HepG2 (cell line): ENCODE data around the gene REM2. TPM values are rescaled to one million over a fixed set of nuclear protein-coding genes. Genes with fewer than 3 reads are reported as not detected.

Source experiments
- ATAC-seq: fragments of 200-7000 bp; cut with Tn5 transposase; 3 replicates; pipeline ENCODE4 v1.9.1; 2020; ENCODE audit warnings: mild to moderate bottlenecking, moderate library complexity
- BruUV-seq: library from RNA; stranded (reverse); fragments of 400-500 nt; replicated peaks from 2 replicates; lab custom pipeline; 2021; lab: Mats Ljungman, UMichigan
- CTCF ChIA-PET: fragments of 300-600 bp; formaldehyde crosslinking; extraction: SDS; loops from one replicate; lab custom pipeline; 2021; ENCODE audit warnings: low total read pairs, inconsistent platforms, low intra/inter-chr PET ratio; lab: Yijun Ruan, JAX
- POLR2A ChIA-PET: fragments of 350-600 bp; sonication (Branson Sonifier 250); formaldehyde crosslinking; loops from one replicate; lab custom pipeline; 2020; ENCODE audit warnings: antibody characterized with exemption, inconsistent platforms; lab: Yijun Ruan, JAX
- DNase-seq: peaks from one replicate; pipeline ENCODE4 v3.0.0-alpha.2; 2015; ENCODE audit warnings: low spot score
- FAIRE-seq: peaks from 3 replicates; lab custom pipeline; 2011; peaks lifted over from hg19 to GRCh38; lab: Jason Lieb, UNC
- H2AFZ ChIP-seq: one replicate; pipeline ENCODE4 v1.6.1; 2011; ENCODE audit warnings: low read length, inconsistent platforms
- H3K27ac ChIP-seq: fragments of 300-600 bp; 3 replicates; pipeline ENCODE4 v1.8.0; 2011; ENCODE audit warnings: mixed run types, mild to moderate bottlenecking, mixed read lengths, low read length, inconsistent platforms; ENCODE audit not compliant: insufficient read depth; ENCODE audit errors: extremely low read length
- H3K27me3 ChIP-seq, 2 experiments: fragments of 200-600 bp in 1 of 2; 2 replicates in 1 of 2; 3 replicates in 1 of 2; pipeline versions ENCODE4 v1.6.0 to v1.8.0; 2011; ENCODE audit warnings: low read length in 2 of 2, mild to moderate bottlenecking in 2 of 2, moderate library complexity in 2 of 2, inconsistent platforms in 1 of 2; ENCODE audit not compliant: insufficient read depth in 2 of 2, control insufficient read depth in 1 of 2
- H3K36me3 ChIP-seq, 2 experiments: fragments of 200-600 bp in 1 of 2; replicated peaks in 1 of 2; 2 replicates in 1 of 2; 3 replicates in 1 of 2; pipeline versions ENCODE4 v1.5.1 to v1.8.0; 2011; ENCODE audit warnings: low read length in 2 of 2, inconsistent platforms in 1 of 2; ENCODE audit not compliant: insufficient read depth in 2 of 2, control insufficient read depth in 1 of 2
- H3K4me1 ChIP-seq: 2 replicates; pipeline ENCODE4 v1.5.1; 2012; ENCODE audit warnings: low read length, inconsistent platforms; ENCODE audit not compliant: insufficient read depth
- H3K4me2 ChIP-seq: 2 replicates; pipeline ENCODE4 v1.6.0; 2011; ENCODE audit warnings: low read depth, low read length, inconsistent platforms
- H3K4me3 ChIP-seq, 3 experiments: fragments of 200-600 bp in 1 of 3; sonication (generic), shearing (Covaris generic) in 1 of 3; replicated peaks in 1 of 3; 2 replicates each; pipeline ENCODE4 v1.5.1; 2011 to 2016; ENCODE audit warnings: low read length in 3 of 3, inconsistent platforms in 2 of 3, low read depth in 2 of 3, mild to moderate bottlenecking in 2 of 3, control low read depth in 1 of 3, mixed read lengths in 1 of 3; ENCODE audit not compliant: insufficient read depth in 1 of 3
- H3K79me2 ChIP-seq: one replicate; pipeline ENCODE4 v1.6.1; 2011; ENCODE audit warnings: low read length, inconsistent platforms; ENCODE audit not compliant: insufficient read depth
- H3K9ac ChIP-seq: 2 replicates; pipeline ENCODE4 v1.6.0; 2011; ENCODE audit warnings: mild to moderate bottlenecking, low read depth, low read length, inconsistent platforms; ENCODE audit not compliant: insufficient read depth
- H3K9me3 ChIP-seq: 2 replicates; pipeline ENCODE4 v1.5.1; 2012; ENCODE audit warnings: mild to moderate bottlenecking, low read length
- H4K20me1 ChIP-seq: 2 replicates; pipeline ENCODE4 v1.6.0; 2011; ENCODE audit warnings: inconsistent platforms, mild to moderate bottlenecking, low read length, moderate library complexity; ENCODE audit not compliant: insufficient read depth
- CC2D1A ChIP-seq: sonication (generic); formaldehyde crosslinking; IDR thresholded peaks from 2 replicates; pipeline ENCODE4 v1.8.1; 2023; ENCODE audit warnings: mild to moderate bottlenecking, missing genetic modification reagents
- CEBPB ChIP-seq: IDR thresholded peaks from 2 replicates; pipeline ENCODE4 v1.6.1; 2011; ENCODE audit warnings: low read depth, low read length, improper control_type of control experiment, borderline replicate concordance
- CENPT ChIP-seq: sonication (generic); formaldehyde crosslinking; IDR thresholded peaks from 2 replicates; pipeline ENCODE4 v1.8.0; 2022; ENCODE audit warnings: low read depth, mild to moderate bottlenecking, moderate library complexity, missing genetic modification reagents
- LBX2 ChIP-seq: sonication (generic); formaldehyde crosslinking; IDR thresholded peaks from 2 replicates; pipeline ENCODE4 v1.5.0; 2020; ENCODE audit warnings: missing genetic modification reagents, mild to moderate bottlenecking, borderline replicate concordance
- NFE2L1 ChIP-seq: sonication (generic); formaldehyde crosslinking; IDR thresholded peaks from 2 replicates; pipeline ENCODE4 v1.4.0; 2020; ENCODE audit warnings: missing genetic modification reagents, mild to moderate bottlenecking, borderline replicate concordance
- NR2C2 ChIP-seq: sonication (generic); formaldehyde crosslinking; IDR thresholded peaks from 2 replicates; pipeline ENCODE4 v1.4.0; 2020; ENCODE audit warnings: missing genetic modification reagents, mild to moderate bottlenecking, moderate library complexity, borderline replicate concordance
- PHF20 ChIP-seq: sonication (generic); formaldehyde crosslinking; IDR thresholded peaks from 2 replicates; pipeline ENCODE4 v1.5.0; 2020; ENCODE audit warnings: mild to moderate bottlenecking, missing genetic modification reagents
- REL ChIP-seq: sonication (generic); formaldehyde crosslinking; conservative IDR thresholded peaks from 2 replicates; pipeline ENCODE4 v1.8.0; 2022; ENCODE audit warnings: mild to moderate bottlenecking, missing genetic modification reagents, moderate library complexity
- SOX13 ChIP-seq, 3 experiments: fragments of 450-650 bp in 1 of 3; sonication (generic) in 1 of 3; formaldehyde crosslinking in 1 of 3; IDR thresholded peaks in 2 of 3; conservative IDR thresholded peaks in 1 of 3; 2 replicates each; pipeline versions ENCODE4 v1.5.0 to v1.6.1; 2016 to 2020; ENCODE audit warnings: antibody characterized with exemption in 1 of 3, mild to moderate bottlenecking in 1 of 3, missing compliant biosample characterization in 1 of 3, missing genetic modification reagents in 1 of 3, moderate library complexity in 1 of 3
- SP2 ChIP-seq: sonication (generic); formaldehyde crosslinking; IDR thresholded peaks from 2 replicates; pipeline ENCODE4 v1.5.1; 2020; ENCODE audit warnings: mild to moderate bottlenecking, missing genetic modification reagents
- SRSF4 ChIP-seq: fragments of 200-400 bp; formaldehyde crosslinking; IDR thresholded peaks from one replicate; pipeline ENCODE4 v1.6.1; 2018; ENCODE audit warnings: mild to moderate bottlenecking, low read depth, low read length, moderate library complexity; ENCODE audit not compliant: poor library complexity, severe bottlenecking
- ZBTB42 ChIP-seq: sonication (generic); formaldehyde crosslinking; IDR thresholded peaks from 2 replicates; pipeline ENCODE4 v1.5.0; 2020; ENCODE audit warnings: mild to moderate bottlenecking, missing genetic modification reagents
- ZBTB7B ChIP-seq: sonication (generic); formaldehyde crosslinking; IDR thresholded peaks from 2 replicates; pipeline ENCODE4 v1.4.0; 2020; ENCODE audit warnings: missing genetic modification reagents
- ZFY ChIP-seq: sonication (generic); formaldehyde crosslinking; IDR thresholded peaks from 2 replicates; pipeline ENCODE4 v1.4.0; 2020; ENCODE audit warnings: missing genetic modification reagents
- ZNF432 ChIP-seq: sonication (generic); formaldehyde crosslinking; IDR thresholded peaks from 2 replicates; pipeline ENCODE4 v1.5.0; 2020; ENCODE audit warnings: missing genetic modification reagents, mild to moderate bottlenecking, borderline replicate concordance
- ZNF619 ChIP-seq: sonication (generic); formaldehyde crosslinking; IDR thresholded peaks from 2 replicates; pipeline ENCODE4 v1.4.0; 2020; ENCODE audit warnings: mild to moderate bottlenecking, missing genetic modification reagents
- ZNF768 ChIP-seq: sonication (generic); formaldehyde crosslinking; IDR thresholded peaks from 2 replicates; pipeline ENCODE4 v1.4.0; 2020; ENCODE audit warnings: missing genetic modification reagents
- ZNF782 ChIP-seq: sonication (generic); formaldehyde crosslinking; IDR thresholded peaks from 2 replicates; pipeline ENCODE4 v1.4.0; 2020; ENCODE audit warnings: missing genetic modification reagents, mild to moderate bottlenecking, borderline replicate concordance
- ZSCAN12 ChIP-seq: sonication (generic); formaldehyde crosslinking; IDR thresholded peaks from 2 replicates; pipeline ENCODE4 v1.9.0; 2021; ENCODE audit warnings: mild to moderate bottlenecking, missing genetic modification reagents
- WGBS: methylation state at CpG from one replicate; pipeline ENCODE4 v1.1.6; 2017; ENCODE audit warnings: low lambda C conversion rate; 5-methylcytosine and 5-hydroxymethylcytosine counted together
- in situ Hi-C: cut with HindIII; loops from 2 replicates; pipeline ENCODE4 v1.10.0; 2017; ENCODE audit warnings: low pct_unique_long_range_greater_than_20kb; ENCODE audit not compliant: extremely low pct_ligation_motif_present
- intact Hi-C: fragments of 100-400 bp; cut with micrococcal nuclease; formaldehyde crosslinking; loops from one replicate; pipeline ENCODE4 v1.10.0; 2022; ENCODE audit not compliant: unreplicated experiment
- polyA plus RNA-seq, 8 experiments: library from polyadenylated mRNA; depleted of rRNA in 3 of 8; stranded (reverse) in 7 of 8; unstranded in 1 of 8; fragments of >200 nt; fragmentation: Illumina TruSeq in 4 of 8; extraction: Trizol in 4 of 8; gene quantifications; 2 replicates each; pipeline versions ENCODE4 v1.2.1 to v1.2.3, GENCODE V29; 2011 to 2016; ENCODE audit warnings: low read depth in 4 of 8, missing spikeins in 1 of 8, mixed read lengths in 1 of 8; ENCODE audit not compliant: insufficient read depth in 1 of 8
- total RNA-seq, 5 experiments: library from RNA; depleted of rRNA; stranded (reverse); fragments of >200 nt; fragmentation: Illumina TruSeq; extraction: Trizol; gene quantifications; 2 replicates each; pipeline ENCODE4 v1.2.3, GENCODE V29; 2016; ENCODE audit warnings: low read depth in 1 of 5
- TF ChIP-seq, protein P1 (sequence below): sonication (generic); formaldehyde crosslinking; IDR thresholded peaks from 2 replicates; pipeline ENCODE4 v1.4.0; 2020; ENCODE audit warnings: missing genetic modification reagents, borderline replicate concordance

The REM2 gene
- total and polyA plus RNA-seq, 2 of the 13 experiments (the other 11 are each of a cell fraction or from before 2014, with no cell fraction given), result 0.20 TPM; not detected in 1

DNA sequence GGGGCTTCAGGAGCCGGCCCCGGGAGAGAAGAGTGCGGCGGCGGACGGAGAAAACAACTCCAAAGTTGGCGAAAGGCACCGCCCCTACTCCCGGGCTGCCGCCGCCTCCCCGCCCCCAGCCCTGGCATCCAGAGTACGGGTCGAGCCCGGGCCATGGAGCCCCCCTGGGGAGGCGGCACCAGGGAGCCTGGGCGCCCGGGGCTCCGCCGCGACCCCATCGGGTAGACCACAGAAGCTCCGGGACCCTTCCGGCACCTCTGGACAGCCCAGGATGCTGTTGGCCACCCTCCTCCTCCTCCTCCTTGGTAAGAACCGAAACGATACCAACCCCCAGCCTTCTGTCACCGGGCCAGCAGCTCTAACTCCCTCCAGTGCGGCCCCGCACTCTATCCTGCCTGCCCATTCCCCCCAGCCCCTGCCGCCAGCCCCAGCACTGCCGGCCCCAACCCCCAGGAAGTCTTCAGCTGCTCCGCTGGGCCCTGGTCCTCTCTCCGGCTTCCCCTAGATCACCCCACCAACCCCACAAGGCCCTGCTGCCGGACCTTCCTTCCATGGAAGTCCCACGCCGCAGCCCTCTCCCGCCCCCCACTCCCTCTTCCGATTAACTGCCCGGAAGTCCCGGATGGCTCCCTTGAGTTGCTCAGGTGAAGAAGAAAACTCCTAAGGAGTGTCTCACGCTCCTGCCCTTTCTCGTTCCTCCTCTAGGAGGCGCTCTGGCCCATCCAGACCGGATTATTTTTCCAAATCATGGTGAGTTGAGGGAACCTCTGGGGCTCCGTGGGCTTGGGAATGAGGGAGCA lies 10.8 kb upstream of the REM2 start (continued):
- TF ChIP-seq ZNF432 (CRISPR knock-in tag) (no peak), ZBTB7B (no peak), CENPT (CRISPR knock-in tag) (no peak), ZNF768 (0 out of 2 replicates have a peak, but pooled peaks have one; percentile 7), ZBTB42 (CRISPR knock-in tag) (peak; percentile 62), NFE2L1 (no peak), CEBPB (no peak), SRSF4 (no peak)
- TF ChIP-seq, protein P1, sequence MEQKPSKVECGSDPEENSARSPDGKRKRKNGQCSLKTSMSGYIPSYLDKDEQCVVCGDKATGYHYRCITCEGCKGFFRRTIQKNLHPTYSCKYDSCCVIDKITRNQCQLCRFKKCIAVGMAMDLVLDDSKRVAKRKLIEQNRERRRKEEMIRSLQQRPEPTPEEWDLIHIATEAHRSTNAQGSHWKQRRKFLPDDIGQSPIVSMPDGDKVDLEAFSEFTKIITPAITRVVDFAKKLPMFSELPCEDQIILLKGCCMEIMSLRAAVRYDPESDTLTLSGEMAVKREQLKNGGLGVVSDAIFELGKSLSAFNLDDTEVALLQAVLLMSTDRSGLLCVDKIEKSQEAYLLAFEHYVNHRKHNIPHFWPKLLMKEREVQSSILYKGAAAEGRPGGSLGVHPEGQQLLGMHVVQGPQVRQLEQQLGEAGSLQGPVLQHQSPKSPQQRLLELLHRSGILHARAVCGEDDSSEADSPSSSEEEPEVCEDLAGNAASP (CRISPR knock-in tag), result peak; percentile 64; the same call in 1 of the 2 replicates

- BruUV-seq, result TSS peak; percentile 50
- Histone ChIP-seq H3K4me3 (peak overlapping the region; percentile 66 to 93 (median 82)), H3K36me3 (peaks cover 14% of the 10 kb centered on the region in 2 experiments; a peak in 4 of 5 replicates), H3K79me2 (no peaks in the 10 kb centered on the region), H3K27me3 (no peaks in the 10 kb centered on the region; a peak in 1 of 5 replicates), H3K9me3 (no peaks in the 10 kb centered on the region), H3K4me1 (peaks cover 35% of the 10 kb centered on the region), H3K9ac (peak overlapping the region; percentile 76), H3K4me2 (peak overlapping the region; percentile 95), H3K27ac (peak overlapping the region; percentile 85), H2AFZ (no peak overlapping the region), H4K20me1 (no peaks in the 10 kb centered on the region)
- ATAC-seq (no peak), DNase-seq (no peak), FAIRE-seq (no peak)
- intact Hi-C loops, result loop anchor here (1.0 to 5.0 kb wide), 3 partner anchors 27 to 109 kb away; partner anchors contain the start of genes AJUBA and OXA1L
- WGBS, result 70% methylated on average over 10 of the region's 10 CpGs
- POLR2A ChIA-PET, result interaction anchor here (0.6 to 4.4 kb wide), 11 partner anchors 9 to 1242 kb away, joined by 3 to 53 read pairs (median 14); partner anchors contain the start of genes ACIN1, AJUBA, C14orf119 and DCAF11
- in situ Hi-C loops, result no loop called here
- CTCF ChIA-PET, result interaction anchor here (1.1 to 3.1 kb wide), 5 partner anchors 20 to 316 kb away, joined by 3 to 46 read pairs (median 11); no protein-coding TSS in a partner anchor
- TF ChIP-seq SOX13 (IDR thresholded peaks at IDR 0.05) (peak; percentile 54; the same call in 1 of the 2 replicates), SOX13 (CRISPR knock-in tag; conservative IDR thresholded peaks at IDR 0.05 in 1 of 2, IDR thresholded peaks at IDR 0.05 in 1 of 2) (no peak), ZFY (CRISPR knock-in tag) (no peak), SP2 (CRISPR knock-in tag) (no peak), REL (CRISPR knock-in tag) (0 out of 2 replicates have a peak, but pooled peaks have one; percentile 67), ZNF619 (CRISPR knock-in tag) (no peak), PHF20 (CRISPR knock-in tag) (no peak), ZNF782 (CRISPR knock-in tag) (no peak), CC2D1A (CRISPR knock-in tag) (no peak), NR2C2 (CRISPR knock-in tag) (no peak), ZBTB42 (CRISPR knock-in tag) (no peak), ZSCAN12 (CRISPR knock-in tag) (no peak), LBX2 (no peak)
These were observed 10.0 kb upstream of the REM2 start for GRCh38 chr14:22872833-22873520.
